ENCODE data around the gene TANGO2. TPM values are rescaled to one million over a fixed set of nuclear protein-coding genes. Genes with fewer than 3 reads are reported as not detected.

Gene TANGO2
- total and polyA plus RNA-seq, 9 of the 15 experiments (the other 6 are each of a cell fraction or from before 2014, with no cell fraction given) = 15.5 to 94.9 (median 70.1) TPM

DNA sequence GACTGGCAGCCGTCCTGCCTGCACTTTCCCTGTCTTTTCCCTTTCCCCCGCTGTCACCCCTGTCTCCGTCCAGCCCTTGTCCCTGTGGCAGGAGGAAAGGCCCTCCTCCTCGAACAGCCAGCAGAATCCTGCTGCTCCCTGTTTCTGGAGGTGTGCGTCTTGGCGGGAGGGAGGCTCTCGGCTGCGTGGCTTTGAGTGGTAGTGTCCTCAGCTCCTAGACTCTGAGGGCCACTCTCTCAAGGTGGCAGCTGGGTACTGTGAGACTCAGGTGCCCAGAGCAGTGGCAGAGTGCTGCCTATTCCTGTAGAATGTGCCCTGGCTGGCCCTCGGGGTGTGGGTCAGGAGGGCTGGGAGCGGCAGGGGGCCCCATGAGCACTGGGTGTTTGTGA, 85.9 kb downstream of the TANGO2 start (continued):
- TF ChIP-seq, protein P1, sequence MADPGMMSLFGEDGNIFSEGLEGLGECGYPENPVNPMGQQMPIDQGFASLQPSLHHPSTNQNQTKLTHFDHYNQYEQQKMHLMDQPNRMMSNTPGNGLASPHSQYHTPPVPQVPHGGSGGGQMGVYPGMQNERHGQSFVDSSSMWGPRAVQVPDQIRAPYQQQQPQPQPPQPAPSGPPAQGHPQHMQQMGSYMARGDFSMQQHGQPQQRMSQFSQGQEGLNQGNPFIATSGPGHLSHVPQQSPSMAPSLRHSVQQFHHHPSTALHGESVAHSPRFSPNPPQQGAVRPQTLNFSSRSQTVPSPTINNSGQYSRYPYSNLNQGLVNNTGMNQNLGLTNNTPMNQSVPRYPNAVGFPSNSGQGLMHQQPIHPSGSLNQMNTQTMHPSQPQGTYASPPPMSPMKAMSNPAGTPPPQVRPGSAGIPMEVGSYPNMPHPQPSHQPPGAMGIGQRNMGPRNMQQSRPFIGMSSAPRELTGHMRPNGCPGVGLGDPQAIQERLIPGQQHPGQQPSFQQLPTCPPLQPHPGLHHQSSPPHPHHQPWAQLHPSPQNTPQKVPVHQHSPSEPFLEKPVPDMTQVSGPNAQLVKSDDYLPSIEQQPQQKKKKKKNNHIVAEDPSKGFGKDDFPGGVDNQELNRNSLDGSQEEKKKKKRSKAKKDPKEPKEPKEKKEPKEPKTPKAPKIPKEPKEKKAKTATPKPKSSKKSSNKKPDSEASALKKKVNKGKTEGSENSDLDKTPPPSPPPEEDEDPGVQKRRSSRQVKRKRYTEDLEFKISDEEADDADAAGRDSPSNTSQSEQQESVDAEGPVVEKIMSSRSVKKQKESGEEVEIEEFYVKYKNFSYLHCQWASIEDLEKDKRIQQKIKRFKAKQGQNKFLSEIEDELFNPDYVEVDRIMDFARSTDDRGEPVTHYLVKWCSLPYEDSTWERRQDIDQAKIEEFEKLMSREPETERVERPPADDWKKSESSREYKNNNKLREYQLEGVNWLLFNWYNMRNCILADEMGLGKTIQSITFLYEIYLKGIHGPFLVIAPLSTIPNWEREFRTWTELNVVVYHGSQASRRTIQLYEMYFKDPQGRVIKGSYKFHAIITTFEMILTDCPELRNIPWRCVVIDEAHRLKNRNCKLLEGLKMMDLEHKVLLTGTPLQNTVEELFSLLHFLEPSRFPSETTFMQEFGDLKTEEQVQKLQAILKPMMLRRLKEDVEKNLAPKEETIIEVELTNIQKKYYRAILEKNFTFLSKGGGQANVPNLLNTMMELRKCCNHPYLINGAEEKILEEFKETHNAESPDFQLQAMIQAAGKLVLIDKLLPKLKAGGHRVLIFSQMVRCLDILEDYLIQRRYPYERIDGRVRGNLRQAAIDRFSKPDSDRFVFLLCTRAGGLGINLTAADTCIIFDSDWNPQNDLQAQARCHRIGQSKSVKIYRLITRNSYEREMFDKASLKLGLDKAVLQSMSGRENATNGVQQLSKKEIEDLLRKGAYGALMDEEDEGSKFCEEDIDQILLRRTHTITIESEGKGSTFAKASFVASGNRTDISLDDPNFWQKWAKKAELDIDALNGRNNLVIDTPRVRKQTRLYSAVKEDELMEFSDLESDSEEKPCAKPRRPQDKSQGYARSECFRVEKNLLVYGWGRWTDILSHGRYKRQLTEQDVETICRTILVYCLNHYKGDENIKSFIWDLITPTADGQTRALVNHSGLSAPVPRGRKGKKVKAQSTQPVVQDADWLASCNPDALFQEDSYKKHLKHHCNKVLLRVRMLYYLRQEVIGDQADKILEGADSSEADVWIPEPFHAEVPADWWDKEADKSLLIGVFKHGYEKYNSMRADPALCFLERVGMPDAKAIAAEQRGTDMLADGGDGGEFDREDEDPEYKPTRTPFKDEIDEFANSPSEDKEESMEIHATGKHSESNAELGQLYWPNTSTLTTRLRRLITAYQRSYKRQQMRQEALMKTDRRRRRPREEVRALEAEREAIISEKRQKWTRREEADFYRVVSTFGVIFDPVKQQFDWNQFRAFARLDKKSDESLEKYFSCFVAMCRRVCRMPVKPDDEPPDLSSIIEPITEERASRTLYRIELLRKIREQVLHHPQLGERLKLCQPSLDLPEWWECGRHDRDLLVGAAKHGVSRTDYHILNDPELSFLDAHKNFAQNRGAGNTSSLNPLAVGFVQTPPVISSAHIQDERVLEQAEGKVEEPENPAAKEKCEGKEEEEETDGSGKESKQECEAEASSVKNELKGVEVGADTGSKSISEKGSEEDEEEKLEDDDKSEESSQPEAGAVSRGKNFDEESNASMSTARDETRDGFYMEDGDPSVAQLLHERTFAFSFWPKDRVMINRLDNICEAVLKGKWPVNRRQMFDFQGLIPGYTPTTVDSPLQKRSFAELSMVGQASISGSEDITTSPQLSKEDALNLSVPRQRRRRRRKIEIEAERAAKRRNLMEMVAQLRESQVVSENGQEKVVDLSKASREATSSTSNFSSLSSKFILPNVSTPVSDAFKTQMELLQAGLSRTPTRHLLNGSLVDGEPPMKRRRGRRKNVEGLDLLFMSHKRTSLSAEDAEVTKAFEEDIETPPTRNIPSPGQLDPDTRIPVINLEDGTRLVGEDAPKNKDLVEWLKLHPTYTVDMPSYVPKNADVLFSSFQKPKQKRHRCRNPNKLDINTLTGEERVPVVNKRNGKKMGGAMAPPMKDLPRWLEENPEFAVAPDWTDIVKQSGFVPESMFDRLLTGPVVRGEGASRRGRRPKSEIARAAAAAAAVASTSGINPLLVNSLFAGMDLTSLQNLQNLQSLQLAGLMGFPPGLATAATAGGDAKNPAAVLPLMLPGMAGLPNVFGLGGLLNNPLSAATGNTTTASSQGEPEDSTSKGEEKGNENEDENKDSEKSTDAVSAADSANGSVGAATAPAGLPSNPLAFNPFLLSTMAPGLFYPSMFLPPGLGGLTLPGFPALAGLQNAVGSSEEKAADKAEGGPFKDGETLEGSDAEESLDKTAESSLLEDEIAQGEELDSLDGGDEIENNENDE (IDR thresholded peaks at IDR 0.05; ENCODE audit: low read depth, low read length) = peak; percentile 14
- TF ChIP-seq FOXA3 (CRISPR knock-in tag; conservative IDR thresholded peaks at IDR 0.05 in 1 of 2, IDR thresholded peaks at IDR 0.05 in 1 of 2) (no peak), KDM4B (IDR thresholded peaks at IDR 0.05; ENCODE audit: borderline replicate concordance in 2 of 2, low read depth in 1 of 2) (0 out of 4 replicates have a peak, but pooled peaks of 1 of the 2 experiments have one; percentile 39), DACH1 (IDR thresholded peaks at IDR 0.05; ENCODE audit: partially characterized antibody) (no peak), ZNF239 (CRISPR knock-in tag; IDR thresholded peaks at IDR 0.05) (no peak), SUPT5H (IDR thresholded peaks at IDR 0.05) (peak; percentile 33; the same call in 1 of the 2 replicates), KLF10 (CRISPR knock-in tag; IDR thresholded peaks at IDR 0.05) (no peak), GTF2E2 (tag; IDR thresholded peaks at IDR 0.05) (no peak), NR2C2 (CRISPR knock-in tag; IDR thresholded peaks at IDR 0.05) (no peak), NR2C2 (tag; IDR thresholded peaks at IDR 0.05) (no peak)
- TF ChIP-seq, protein P2, sequence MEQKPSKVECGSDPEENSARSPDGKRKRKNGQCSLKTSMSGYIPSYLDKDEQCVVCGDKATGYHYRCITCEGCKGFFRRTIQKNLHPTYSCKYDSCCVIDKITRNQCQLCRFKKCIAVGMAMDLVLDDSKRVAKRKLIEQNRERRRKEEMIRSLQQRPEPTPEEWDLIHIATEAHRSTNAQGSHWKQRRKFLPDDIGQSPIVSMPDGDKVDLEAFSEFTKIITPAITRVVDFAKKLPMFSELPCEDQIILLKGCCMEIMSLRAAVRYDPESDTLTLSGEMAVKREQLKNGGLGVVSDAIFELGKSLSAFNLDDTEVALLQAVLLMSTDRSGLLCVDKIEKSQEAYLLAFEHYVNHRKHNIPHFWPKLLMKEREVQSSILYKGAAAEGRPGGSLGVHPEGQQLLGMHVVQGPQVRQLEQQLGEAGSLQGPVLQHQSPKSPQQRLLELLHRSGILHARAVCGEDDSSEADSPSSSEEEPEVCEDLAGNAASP (IDR thresholded peaks at IDR 0.05) = no peak
- TF ChIP-seq, protein P3, sequence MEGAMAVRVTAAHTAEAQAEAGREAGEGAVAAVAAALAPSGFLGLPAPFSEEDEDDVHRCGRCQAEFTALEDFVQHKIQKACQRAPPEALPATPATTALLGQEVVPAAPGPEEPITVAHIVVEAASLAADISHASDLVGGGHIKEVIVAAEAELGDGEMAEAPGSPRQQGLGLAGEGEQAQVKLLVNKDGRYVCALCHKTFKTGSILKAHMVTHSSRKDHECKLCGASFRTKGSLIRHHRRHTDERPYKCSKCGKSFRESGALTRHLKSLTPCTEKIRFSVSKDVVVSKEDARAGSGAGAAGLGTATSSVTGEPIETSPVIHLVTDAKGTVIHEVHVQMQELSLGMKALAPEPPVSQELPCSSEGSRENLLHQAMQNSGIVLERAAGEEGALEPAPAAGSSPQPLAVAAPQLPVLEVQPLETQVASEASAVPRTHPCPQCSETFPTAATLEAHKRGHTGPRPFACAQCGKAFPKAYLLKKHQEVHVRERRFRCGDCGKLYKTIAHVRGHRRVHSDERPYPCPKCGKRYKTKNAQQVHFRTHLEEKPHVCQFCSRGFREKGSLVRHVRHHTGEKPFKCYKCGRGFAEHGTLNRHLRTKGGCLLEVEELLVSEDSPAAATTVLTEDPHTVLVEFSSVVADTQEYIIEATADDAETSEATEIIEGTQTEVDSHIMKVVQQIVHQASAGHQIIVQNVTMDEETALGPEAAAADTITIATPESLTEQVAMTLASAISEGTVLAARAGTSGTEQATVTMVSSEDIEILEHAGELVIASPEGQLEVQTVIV (CRISPR knock-in tag; IDR thresholded peaks at IDR 0.05; ENCODE audit: borderline replicate concordance) = no peak

Data from K562 (cell line).